WERI-Rb-1 (cell line): ENCODE data around the gene IGSF8.

Experiments used
- DNase-seq: peaks from one replicate; pipeline ENCODE4 v3.0.0-alpha.2; 2020
- H3K27ac ChIP-seq: fragments of 250-450 bp; sonication (Bioruptor Pico); 2 replicates; pipeline ENCODE4 v1.5.1; 2020; ENCODE audit warnings: mild to moderate bottlenecking, moderate library complexity
- H3K27me3 ChIP-seq: fragments of 250-450 bp; sonication (Bioruptor Pico); 2 replicates; pipeline ENCODE4 v1.5.1; 2021; ENCODE audit warnings: mild to moderate bottlenecking, low read depth, moderate library complexity; ENCODE audit not compliant: insufficient read depth, severe bottlenecking
- H3K36me3 ChIP-seq: fragments of 250-450 bp; sonication (Bioruptor Pico); 2 replicates; pipeline ENCODE4 v1.5.1; 2020; ENCODE audit warnings: mild to moderate bottlenecking, moderate library complexity
- H3K4me3 ChIP-seq: 2 replicates; pipeline ENCODE4 v1.5.1; 2011; ENCODE audit warnings: low read depth, mild to moderate bottlenecking, control low read depth, low read length
- H3K9me3 ChIP-seq: fragments of 250-450 bp; sonication (Bioruptor Pico); 2 replicates; pipeline ENCODE4 v1.5.1; 2021; ENCODE audit warnings: mild to moderate bottlenecking, moderate library complexity; ENCODE audit not compliant: severe bottlenecking
- TF ChIP-seq, protein P1 (sequence below): IDR thresholded peaks from 2 replicates; pipeline ENCODE4 v1.5.1; 2011; ENCODE audit warnings: low read depth, mild to moderate bottlenecking, control low read depth, inconsistent platforms, low read length

IGSF8 gene, protein sequence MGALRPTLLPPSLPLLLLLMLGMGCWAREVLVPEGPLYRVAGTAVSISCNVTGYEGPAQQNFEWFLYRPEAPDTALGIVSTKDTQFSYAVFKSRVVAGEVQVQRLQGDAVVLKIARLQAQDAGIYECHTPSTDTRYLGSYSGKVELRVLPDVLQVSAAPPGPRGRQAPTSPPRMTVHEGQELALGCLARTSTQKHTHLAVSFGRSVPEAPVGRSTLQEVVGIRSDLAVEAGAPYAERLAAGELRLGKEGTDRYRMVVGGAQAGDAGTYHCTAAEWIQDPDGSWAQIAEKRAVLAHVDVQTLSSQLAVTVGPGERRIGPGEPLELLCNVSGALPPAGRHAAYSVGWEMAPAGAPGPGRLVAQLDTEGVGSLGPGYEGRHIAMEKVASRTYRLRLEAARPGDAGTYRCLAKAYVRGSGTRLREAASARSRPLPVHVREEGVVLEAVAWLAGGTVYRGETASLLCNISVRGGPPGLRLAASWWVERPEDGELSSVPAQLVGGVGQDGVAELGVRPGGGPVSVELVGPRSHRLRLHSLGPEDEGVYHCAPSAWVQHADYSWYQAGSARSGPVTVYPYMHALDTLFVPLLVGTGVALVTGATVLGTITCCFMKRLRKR

GRCh38 chr1:160097911-160098851 is at the start of gene IGSF8:
Gene IGSF8 (minus strand): TSS chr1:160098619. CDS start chr1:160098472, 147 bp downstream.
- Histone ChIP-seq H3K9me3 (no peaks in the 10 kb centered on the region), H3K4me3 (peak within 1 kb of the TSS; percentile 65), H3K36me3 (no peaks in the 10 kb centered on the region; the same call in none of the 2 replicates), H3K27me3 (no peaks in the 10 kb centered on the region), H3K27ac (peak within 1 kb of the TSS; percentile 28)
- TF ChIP-seq, protein P1, sequence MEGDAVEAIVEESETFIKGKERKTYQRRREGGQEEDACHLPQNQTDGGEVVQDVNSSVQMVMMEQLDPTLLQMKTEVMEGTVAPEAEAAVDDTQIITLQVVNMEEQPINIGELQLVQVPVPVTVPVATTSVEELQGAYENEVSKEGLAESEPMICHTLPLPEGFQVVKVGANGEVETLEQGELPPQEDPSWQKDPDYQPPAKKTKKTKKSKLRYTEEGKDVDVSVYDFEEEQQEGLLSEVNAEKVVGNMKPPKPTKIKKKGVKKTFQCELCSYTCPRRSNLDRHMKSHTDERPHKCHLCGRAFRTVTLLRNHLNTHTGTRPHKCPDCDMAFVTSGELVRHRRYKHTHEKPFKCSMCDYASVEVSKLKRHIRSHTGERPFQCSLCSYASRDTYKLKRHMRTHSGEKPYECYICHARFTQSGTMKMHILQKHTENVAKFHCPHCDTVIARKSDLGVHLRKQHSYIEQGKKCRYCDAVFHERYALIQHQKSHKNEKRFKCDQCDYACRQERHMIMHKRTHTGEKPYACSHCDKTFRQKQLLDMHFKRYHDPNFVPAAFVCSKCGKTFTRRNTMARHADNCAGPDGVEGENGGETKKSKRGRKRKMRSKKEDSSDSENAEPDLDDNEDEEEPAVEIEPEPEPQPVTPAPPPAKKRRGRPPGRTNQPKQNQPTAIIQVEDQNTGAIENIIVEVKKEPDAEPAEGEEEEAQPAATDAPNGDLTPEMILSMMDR = no peak
- DNase-seq = peak; percentile 97

DNA sequence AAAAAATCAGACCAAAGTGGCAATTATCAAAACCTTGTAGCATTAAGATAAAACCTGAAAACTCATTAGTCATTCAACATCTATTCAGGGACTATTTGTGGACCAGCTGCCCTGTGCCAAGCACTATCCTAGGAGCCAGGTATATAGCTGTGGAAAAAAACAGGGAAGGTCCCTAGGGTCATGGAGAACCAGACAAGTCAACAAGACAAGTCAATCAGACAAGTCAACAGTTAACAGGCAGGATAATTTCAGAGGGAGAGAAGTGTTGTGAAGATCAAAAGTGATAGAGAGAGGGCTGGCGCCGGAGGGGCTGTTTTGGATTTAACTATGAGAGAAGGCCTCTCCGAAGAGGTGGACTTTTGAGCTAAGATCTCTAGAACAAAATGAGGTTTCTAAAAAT is 49.7 kb upstream of the IGSF8 start:
- no peak for DNase-seq
- H3K4me3 ChIP-seq = no peak overlapping the region
- H3K27ac ChIP-seq = no peak overlapping the region
- H3K27me3 ChIP-seq = no peaks in the 10 kb centered on the region
- no peaks in the 10 kb centered on the region for H3K9me3 ChIP-seq
- TF ChIP-seq, protein P1 = no peak
- no peaks in the 10 kb centered on the region for H3K36me3 ChIP-seq

DNA sequence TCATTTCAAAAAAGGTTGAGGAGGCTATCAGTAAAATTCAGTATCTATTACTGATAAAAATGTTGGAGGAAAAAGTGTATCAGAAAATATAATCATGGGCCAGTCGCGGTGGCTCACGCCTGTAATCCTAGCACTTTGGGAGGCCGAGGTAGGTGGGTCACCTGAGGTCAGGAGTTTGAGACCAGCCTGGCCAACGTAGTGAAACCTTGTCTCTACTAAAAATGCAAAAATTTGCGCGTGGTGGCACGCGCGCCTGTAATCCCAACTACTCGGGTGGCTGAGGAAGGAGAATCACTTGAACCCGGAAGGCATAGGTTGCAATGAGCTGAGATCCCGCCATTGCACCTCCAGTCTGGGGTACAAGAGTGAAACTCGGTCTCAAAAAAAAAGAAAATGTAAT is 47.7 kb upstream of the IGSF8 start:
- Histone ChIP-seq H3K4me3 (no peak overlapping the region), H3K27me3 (no peaks in the 10 kb centered on the region), H3K36me3 (no peaks in the 10 kb centered on the region), H3K27ac (no peak overlapping the region), H3K9me3 (no peaks in the 10 kb centered on the region)
- TF ChIP-seq, protein P1 = no peak
- DNase-seq = no peak

GRCh38 chr1:160144921-160145320 is 46.5 kb upstream of the IGSF8 start:
- H3K36me3 ChIP-seq = no peaks in the 10 kb centered on the region
- TF ChIP-seq, protein P1 = no peak
- DNase-seq = no peak
- H3K27ac ChIP-seq = no peak overlapping the region
- H3K27me3 ChIP-seq = no peaks in the 10 kb centered on the region
- no peaks in the 10 kb centered on the region for H3K9me3 ChIP-seq
- no peak overlapping the region for H3K4me3 ChIP-seq

DNA sequence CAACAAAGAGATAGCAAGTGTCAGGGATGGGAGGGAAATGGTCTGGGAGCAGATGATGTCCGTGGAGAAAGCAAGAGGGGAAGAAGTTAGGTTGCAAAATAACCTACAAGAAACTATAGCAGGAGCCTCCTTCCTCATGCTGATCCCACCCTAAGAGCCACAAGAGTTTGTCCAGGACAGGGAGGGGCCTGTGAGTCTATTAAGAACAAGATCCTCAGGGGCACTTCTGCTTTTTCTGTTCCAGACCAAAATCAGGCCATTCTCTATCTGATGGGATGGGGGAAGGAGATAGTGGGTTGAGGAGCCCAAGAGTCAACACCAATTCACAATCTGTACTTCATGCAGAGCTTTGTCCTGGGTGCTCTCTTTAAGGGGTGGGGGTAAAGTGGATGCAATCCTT is 45.3 kb upstream of the IGSF8 start:
- Histone ChIP-seq H3K27ac (no peak overlapping the region), H3K4me3 (no peak overlapping the region), H3K9me3 (no peaks in the 10 kb centered on the region), H3K36me3 (no peaks in the 10 kb centered on the region), H3K27me3 (no peaks in the 10 kb centered on the region)
- TF ChIP-seq, protein P1 = no peak
- no peak for DNase-seq
